Neural cell (in vitro differentiated cells): ENCODE data around the gene WFIKKN1.

Experiments
- EP300 ChIP-seq: fragments of 450-650 bp; conservative IDR thresholded peaks from 2 replicates; pipeline ENCODE4 v1.6.1; 2014; ENCODE audit warnings: antibody characterized with exemption, mild to moderate bottlenecking, moderate library complexity; ENCODE audit not compliant: poor library complexity, severe bottlenecking
- MXI1 ChIP-seq: fragments of 450-650 bp; conservative IDR thresholded peaks from 2 replicates; pipeline ENCODE4 v1.6.1; 2014; ENCODE audit warnings: antibody characterized with exemption, mild to moderate bottlenecking; ENCODE audit not compliant: poor library complexity, severe bottlenecking
- SMC3 ChIP-seq: fragments of 450-650 bp; conservative IDR thresholded peaks from 2 replicates; pipeline ENCODE4 v1.6.1; 2014; ENCODE audit warnings: antibody characterized with exemption, mild to moderate bottlenecking, moderate library complexity; ENCODE audit not compliant: poor library complexity
- TF ChIP-seq, protein P1 (sequence below): fragments of 450-650 bp; IDR thresholded peaks from 2 replicates; pipeline ENCODE4 v1.5.1; 2014; ENCODE audit warnings: antibody characterized with exemption, mild to moderate bottlenecking, moderate library complexity; ENCODE audit not compliant: poor library complexity, severe bottlenecking

GRCh38 chr16:629833-630248 lies 944 bp upstream of the WFIKKN1 start:
- TF ChIP-seq EP300 (no peak), MXI1 (no peak), SMC3 (no peak)
- TF ChIP-seq, protein P1, sequence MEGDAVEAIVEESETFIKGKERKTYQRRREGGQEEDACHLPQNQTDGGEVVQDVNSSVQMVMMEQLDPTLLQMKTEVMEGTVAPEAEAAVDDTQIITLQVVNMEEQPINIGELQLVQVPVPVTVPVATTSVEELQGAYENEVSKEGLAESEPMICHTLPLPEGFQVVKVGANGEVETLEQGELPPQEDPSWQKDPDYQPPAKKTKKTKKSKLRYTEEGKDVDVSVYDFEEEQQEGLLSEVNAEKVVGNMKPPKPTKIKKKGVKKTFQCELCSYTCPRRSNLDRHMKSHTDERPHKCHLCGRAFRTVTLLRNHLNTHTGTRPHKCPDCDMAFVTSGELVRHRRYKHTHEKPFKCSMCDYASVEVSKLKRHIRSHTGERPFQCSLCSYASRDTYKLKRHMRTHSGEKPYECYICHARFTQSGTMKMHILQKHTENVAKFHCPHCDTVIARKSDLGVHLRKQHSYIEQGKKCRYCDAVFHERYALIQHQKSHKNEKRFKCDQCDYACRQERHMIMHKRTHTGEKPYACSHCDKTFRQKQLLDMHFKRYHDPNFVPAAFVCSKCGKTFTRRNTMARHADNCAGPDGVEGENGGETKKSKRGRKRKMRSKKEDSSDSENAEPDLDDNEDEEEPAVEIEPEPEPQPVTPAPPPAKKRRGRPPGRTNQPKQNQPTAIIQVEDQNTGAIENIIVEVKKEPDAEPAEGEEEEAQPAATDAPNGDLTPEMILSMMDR: no peak
